H9 (cell line): ENCODE results near the gene MGAT4D. TPM values are rescaled to one million over a fixed set of nuclear protein-coding genes. Genes with fewer than 3 reads are reported as not detected.

Source experiments
- DNase-seq: peaks from one replicate; pipeline ENCODE4 v3.0.0-alpha.2; 2017
- H2AFZ ChIP-seq: one replicate; pipeline ENCODE4 v1.6.1; 2013; ENCODE audit warnings: mild to moderate bottlenecking, low read length, control low read depth, moderate library complexity
- H2AK5ac ChIP-seq: 2 replicates; pipeline ENCODE4 v1.6.1; 2013; ENCODE audit warnings: low read length, control low read depth, mixed read lengths; ENCODE audit not compliant: insufficient read length
- H2BK120ac ChIP-seq: one replicate; pipeline ENCODE4 v1.6.1; 2013; ENCODE audit warnings: low read depth, mild to moderate bottlenecking, low read length, control low read depth, inconsistent platforms; ENCODE audit not compliant: poor library complexity, severe bottlenecking
- H2BK12ac ChIP-seq: 2 replicates; pipeline ENCODE4 v1.6.1; 2013; ENCODE audit warnings: low read length, control low read depth, mixed read lengths, low read depth; ENCODE audit not compliant: insufficient read length
- H2BK15ac ChIP-seq: 2 replicates; pipeline ENCODE4 v1.6.1; 2013; ENCODE audit warnings: low read depth, low read length, control low read depth
- H2BK20ac ChIP-seq: one replicate; pipeline ENCODE4 v1.6.1; 2013; ENCODE audit warnings: low read depth, mild to moderate bottlenecking, low read length, control low read depth, inconsistent platforms; ENCODE audit not compliant: poor library complexity, severe bottlenecking
- H2BK5ac ChIP-seq: 2 replicates; pipeline ENCODE4 v1.6.1; 2013; ENCODE audit warnings: low read length, control low read depth, mixed read lengths; ENCODE audit not compliant: insufficient read length
- H3K14ac ChIP-seq: 2 replicates; pipeline ENCODE4 v1.6.1; 2013; ENCODE audit warnings: low read length, control low read depth; ENCODE audit not compliant: insufficient read depth
- H3K18ac ChIP-seq: 2 replicates; pipeline ENCODE4 v1.6.1; 2013; ENCODE audit warnings: low read depth, mild to moderate bottlenecking, mixed read lengths, low read length, control low read depth; ENCODE audit not compliant: insufficient read length
- H3K23ac ChIP-seq: 2 replicates; pipeline ENCODE4 v1.6.1; 2013; ENCODE audit warnings: low read length, control low read depth, mixed read lengths, low read depth; ENCODE audit not compliant: insufficient read length
- H3K23me2 ChIP-seq: 2 replicates; pipeline ENCODE4 v1.6.1; 2013; ENCODE audit warnings: low read depth, mild to moderate bottlenecking, mixed read lengths, low read length, control low read depth; ENCODE audit not compliant: insufficient read length, poor library complexity, severe bottlenecking
- H3K27ac ChIP-seq: 2 replicates; pipeline ENCODE4 v1.5.1; 2013; ENCODE audit warnings: low read length, control low read depth, mixed read lengths, low read depth; ENCODE audit not compliant: insufficient read length
- H3K27me3 ChIP-seq: 2 replicates; pipeline ENCODE4 v1.6.1; 2013; ENCODE audit warnings: low read length, control low read depth, inconsistent platforms; ENCODE audit not compliant: insufficient read depth
- H3K4ac ChIP-seq: 2 replicates; pipeline ENCODE4 v1.6.1; 2013; ENCODE audit warnings: low read depth, mild to moderate bottlenecking, control low read depth, inconsistent platforms, low read length, moderate library complexity
- H3K4me1 ChIP-seq: 2 replicates; pipeline ENCODE4 v1.6.1; 2013; ENCODE audit warnings: low read length, control low read depth, inconsistent platforms; ENCODE audit not compliant: insufficient read depth
- H3K4me2 ChIP-seq: 2 replicates; pipeline ENCODE4 v1.6.1; 2013; ENCODE audit warnings: low read length, control low read depth, mixed read lengths; ENCODE audit not compliant: insufficient read length, insufficient read depth
- H3K56ac ChIP-seq: 2 replicates; pipeline ENCODE4 v1.6.1; 2013; ENCODE audit warnings: low read depth, mild to moderate bottlenecking, mixed read lengths, low read length, control low read depth; ENCODE audit not compliant: insufficient read length
- H3K79me1 ChIP-seq: 2 replicates; pipeline ENCODE4 v1.6.1; 2013; ENCODE audit warnings: low read depth, mild to moderate bottlenecking, moderate library complexity, low read length, control low read depth, inconsistent platforms; ENCODE audit not compliant: insufficient read depth, poor library complexity, severe bottlenecking
- H3K79me2 ChIP-seq: 2 replicates; pipeline ENCODE4 v1.6.1; 2013; ENCODE audit warnings: low read length, control low read depth, inconsistent platforms; ENCODE audit not compliant: insufficient read depth
- H3K9ac ChIP-seq: 2 replicates; pipeline ENCODE4 v1.6.1; 2013; ENCODE audit warnings: low read length, control low read depth, mixed read lengths; ENCODE audit not compliant: insufficient read length; ENCODE audit errors: extremely low read depth
- H3K9me3 ChIP-seq: one replicate; pipeline ENCODE4 v1.6.1; 2013; ENCODE audit warnings: low read depth, low read length, inconsistent platforms; ENCODE audit not compliant: control insufficient read depth
- H3T11ph ChIP-seq: one replicate; pipeline ENCODE4 v1.6.1; 2013; ENCODE audit warnings: mild to moderate bottlenecking, low read length, control low read depth, inconsistent platforms
- H4K20me1 ChIP-seq: one replicate; pipeline ENCODE4 v1.6.1; 2013; ENCODE audit not compliant: control insufficient read depth, insufficient read length, insufficient read depth
- H4K5ac ChIP-seq: 2 replicates; pipeline ENCODE4 v1.6.1; 2013; ENCODE audit warnings: low read depth, mild to moderate bottlenecking, mixed read lengths, low read length, control low read depth; ENCODE audit not compliant: insufficient read length
- H4K8ac ChIP-seq: replicated peaks from 2 replicates; pipeline ENCODE4 v1.6.1; 2013; ENCODE audit warnings: low read length, control low read depth, mixed read lengths, low read depth; ENCODE audit not compliant: insufficient read length
- H4K91ac ChIP-seq: 2 replicates; pipeline ENCODE4 v1.6.1; 2013; ENCODE audit warnings: low read depth, mild to moderate bottlenecking, moderate library complexity, mixed read lengths, low read length, control low read depth; ENCODE audit not compliant: insufficient read length
- H3K27ac Mint-ChIP-seq, 3 experiments: 2 replicates in 2 of 3; 3 replicates in 1 of 3; pipeline ENCODE4 v1.8.0; 2020 to 2021; ENCODE audit warnings: mixed read lengths in 3 of 3, mild to moderate bottlenecking in 1 of 3, moderate library complexity in 1 of 3
- H3K27me3 Mint-ChIP-seq: 2 replicates; pipeline ENCODE4 v1.8.0; 2021; ENCODE audit warnings: low read depth, mild to moderate bottlenecking, moderate library complexity, mixed read lengths
- H3K36me3 Mint-ChIP-seq, 3 experiments: 2 replicates in 2 of 3; 3 replicates in 1 of 3; pipeline ENCODE4 v1.8.0; 2020 to 2021; ENCODE audit warnings: low read depth in 3 of 3, mixed read lengths in 3 of 3; ENCODE audit not compliant: insufficient read depth in 1 of 3
- H3K4me1 Mint-ChIP-seq, 2 experiments: 2 replicates each; pipeline ENCODE4 v1.8.0; 2020; ENCODE audit warnings: mixed read lengths in 2 of 2
- H3K4me3 Mint-ChIP-seq, 2 experiments: 2 replicates in 1 of 2; 3 replicates in 1 of 2; pipeline ENCODE4 v1.8.0; 2020 to 2021; ENCODE audit warnings: mild to moderate bottlenecking in 2 of 2, mixed read lengths in 2 of 2, moderate library complexity in 1 of 2
- H3K9me3 Mint-ChIP-seq, 2 experiments: 2 replicates in 1 of 2; 3 replicates in 1 of 2; pipeline ENCODE4 v1.8.0; 2020; ENCODE audit warnings: mild to moderate bottlenecking in 2 of 2, mixed read lengths in 2 of 2, moderate library complexity in 1 of 2
- CTCF ChIP-seq: fragments of 200-600 bp; sonication (generic); conservative IDR thresholded peaks from 3 replicates; pipeline ENCODE4 v1.8.0; 2021; ENCODE audit warnings: antibody characterized with exemption, mild to moderate bottlenecking
- WGBS: extraction: QIAGEN DNeasy Blood & Tissue Kit; methylation state at CpG from one replicate; pipeline ENCODE4 v1.1.7; 2013; ENCODE audit warnings: missing lambda C conversion rate, low lambda C conversion rate, mixed read lengths; ENCODE audit not compliant: insufficient read length; ENCODE audit errors: extremely low coverage; 5-methylcytosine and 5-hydroxymethylcytosine counted together
- total RNA-seq: library from RNA; stranded (reverse); gene quantifications from 2 replicates; pipeline ENCODE4 v1.2.1, GENCODE V29; 2021

The MGAT4D gene
- total RNA-seq, 1 experiment from 2014 or later = not detected

GRCh38 chr4:140483445-140483844, 14.6 kb downstream of the MGAT4D start:
- H3K9me3 Mint-ChIP-seq = peaks cover 9% of the 10 kb centered on the region in 2 experiments; a peak in 3 of 5 replicates
- Histone ChIP-seq H3K9ac (no peak overlapping the region), H3K23ac (no peak overlapping the region), H3K56ac (no peak overlapping the region), H2BK12ac (no peak overlapping the region), H3K79me2 (no peaks in the 10 kb centered on the region), H3K14ac (no peak overlapping the region), H2BK15ac (no peak overlapping the region), H4K8ac (no peak overlapping the region), H3K27ac (no peak overlapping the region), H3K18ac (no peak overlapping the region), H4K20me1 (no peaks in the 10 kb centered on the region), H2AFZ (no peak overlapping the region), H2BK5ac (no peak overlapping the region), H2AK5ac (no peak overlapping the region), H3K79me1 (no peaks in the 10 kb centered on the region), H3K23me2 (no peaks in the 10 kb centered on the region), H3T11ph (no peak overlapping the region), H2BK20ac (no peak overlapping the region), H4K5ac (no peak overlapping the region), H3K4me1 (no peaks in the 10 kb centered on the region), H4K91ac (no peak overlapping the region), H3K4ac (no peak overlapping the region), H2BK120ac (no peak overlapping the region), H3K4me2 (no peak overlapping the region), H3K9me3 (no peaks in the 10 kb centered on the region), H3K27me3 (no peaks in the 10 kb centered on the region; the same call in 1 of the 2 replicates)
- no peak overlapping the region for H3K27ac Mint-ChIP-seq
- no peak for DNase-seq
- peaks cover 0 to 5% (median 0%) of the 10 kb centered on the region in 3 experiments; a peak in 1 of 7 replicates for H3K36me3 Mint-ChIP-seq
- H3K4me3 Mint-ChIP-seq = no peak overlapping the region
- TF ChIP-seq CTCF = no peak
- WGBS = no CpG with 5 or more reads among the region's 4 CpGs
- peaks cover 2% of the 10 kb centered on the region; the same call in 1 of the 2 replicates for H3K27me3 Mint-ChIP-seq
- no peaks in the 10 kb centered on the region for H3K4me1 Mint-ChIP-seq
